ENCODE measurements around the gene ASAP2. TPM values are rescaled to one million over a fixed set of nuclear protein-coding genes. Genes with fewer than 3 reads are reported as not detected.
A peak's percentile ranks its signal among the peaks of the same experiment; 100 is the strongest.

The ASAP2 gene
- total RNA-seq, 1 experiment from 2014 or later = 25.2 TPM

DNA sequence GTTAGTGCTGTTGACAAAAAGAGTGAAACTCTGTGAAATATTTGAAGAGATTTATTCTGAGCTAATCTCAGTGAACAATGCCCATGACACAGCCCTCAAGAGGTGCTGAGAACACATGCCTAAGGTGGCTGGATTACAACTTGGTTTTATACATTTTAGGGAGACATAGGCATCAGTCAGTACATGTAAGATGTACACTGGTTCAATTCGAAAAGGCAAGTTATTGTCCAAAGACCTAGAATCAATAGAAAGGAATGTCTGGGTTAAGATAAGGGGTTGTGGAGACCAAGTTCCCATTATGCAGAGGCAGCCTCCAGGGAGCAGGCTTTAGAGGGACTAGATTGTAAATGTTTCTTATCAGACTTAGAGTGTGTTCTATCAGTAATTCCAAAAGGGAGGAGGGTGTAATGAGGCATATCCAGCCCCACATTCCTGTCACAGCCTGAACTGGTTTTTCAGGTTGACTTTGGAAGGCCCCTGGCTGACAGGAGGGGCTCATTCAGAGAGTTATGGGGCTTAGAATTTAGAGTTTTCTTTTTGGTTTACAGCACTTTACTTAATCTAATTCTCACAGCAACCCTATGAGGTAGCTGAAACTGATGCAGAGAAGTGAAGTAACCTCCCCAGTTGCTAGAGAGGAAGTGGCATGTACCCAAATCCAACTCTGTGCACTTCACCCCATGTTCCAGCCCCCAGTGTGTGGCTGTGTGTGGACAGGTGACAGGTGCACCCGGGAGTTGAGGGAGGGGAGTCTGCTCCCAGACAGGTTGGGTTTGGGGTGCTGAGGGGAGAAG lies 28.3 kb upstream of the ASAP2 start:
- H3K4me1 ChIP-seq (ENCODE audit: insufficient read depth, low read length) = peaks cover 52% of the 10 kb centered on the region
- CTCF ChIA-PET = no interaction called here
- TF ChIP-seq EZH2phosphoT487 (IDR thresholded peaks at IDR 0.05; ENCODE audit: borderline replicate concordance, low read length) (no peak), EZH2 (IDR thresholded peaks at IDR 0.05; ENCODE audit: low read length, unreplicated experiment) (no peak)
- TF ChIP-seq, protein P1, sequence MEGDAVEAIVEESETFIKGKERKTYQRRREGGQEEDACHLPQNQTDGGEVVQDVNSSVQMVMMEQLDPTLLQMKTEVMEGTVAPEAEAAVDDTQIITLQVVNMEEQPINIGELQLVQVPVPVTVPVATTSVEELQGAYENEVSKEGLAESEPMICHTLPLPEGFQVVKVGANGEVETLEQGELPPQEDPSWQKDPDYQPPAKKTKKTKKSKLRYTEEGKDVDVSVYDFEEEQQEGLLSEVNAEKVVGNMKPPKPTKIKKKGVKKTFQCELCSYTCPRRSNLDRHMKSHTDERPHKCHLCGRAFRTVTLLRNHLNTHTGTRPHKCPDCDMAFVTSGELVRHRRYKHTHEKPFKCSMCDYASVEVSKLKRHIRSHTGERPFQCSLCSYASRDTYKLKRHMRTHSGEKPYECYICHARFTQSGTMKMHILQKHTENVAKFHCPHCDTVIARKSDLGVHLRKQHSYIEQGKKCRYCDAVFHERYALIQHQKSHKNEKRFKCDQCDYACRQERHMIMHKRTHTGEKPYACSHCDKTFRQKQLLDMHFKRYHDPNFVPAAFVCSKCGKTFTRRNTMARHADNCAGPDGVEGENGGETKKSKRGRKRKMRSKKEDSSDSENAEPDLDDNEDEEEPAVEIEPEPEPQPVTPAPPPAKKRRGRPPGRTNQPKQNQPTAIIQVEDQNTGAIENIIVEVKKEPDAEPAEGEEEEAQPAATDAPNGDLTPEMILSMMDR (conservative IDR thresholded peaks at IDR 0.05; ENCODE audit: low read depth, low read length) = no peak
- H4K20me1 ChIP-seq (ENCODE audit: low read length) = no peaks in the 10 kb centered on the region
- no peaks in the 10 kb centered on the region for H3K9me2 ChIP-seq (replicated peaks; ENCODE audit: low read length)
- peak overlapping the region; percentile 97 for H3K27ac ChIP-seq (ENCODE audit: low read length)
- H3K27me3 ChIP-seq (ENCODE audit: low read length) = no peaks in the 10 kb centered on the region
- H3K79me2 ChIP-seq (ENCODE audit: low read length) = no peaks in the 10 kb centered on the region
- intact Hi-C loops (cut with micrococcal nuclease) = no loop called here
- no peaks in the 10 kb centered on the region for H3K9me3 ChIP-seq (ENCODE audit: low read length)
- POLR2A ChIA-PET (ENCODE audit: unreplicated experiment) = interaction anchor here (1.2 kb wide), 1 partner anchor 30 kb away, joined by 7 read pairs; no protein-coding TSS in a partner anchor
- peaks cover 10% of the 10 kb centered on the region for H3F3A ChIP-seq (ENCODE audit: low read length, unreplicated experiment)
- no peak overlapping the region for H2AFZ ChIP-seq (ENCODE audit: low read length)
- peak; percentile 86 for DNase-seq
- H3K4me3 ChIP-seq (ENCODE audit: low read length) = peak overlapping the region; percentile 55; the same call in 1 of the 2 replicates
- H3K4me2 ChIP-seq (ENCODE audit: low read length) = peak overlapping the region; percentile 72
- H3K36me3 ChIP-seq (ENCODE audit: low read depth, low read length) = no peaks in the 10 kb centered on the region
- no TSS peak for BruUV-seq (replicated peaks)
- 0 out of 2 replicates have a peak, but pooled peaks have one; percentile 1 for ATAC-seq
- H3K9ac ChIP-seq (ENCODE audit: low read length) = peak overlapping the region; percentile 91

DNA sequence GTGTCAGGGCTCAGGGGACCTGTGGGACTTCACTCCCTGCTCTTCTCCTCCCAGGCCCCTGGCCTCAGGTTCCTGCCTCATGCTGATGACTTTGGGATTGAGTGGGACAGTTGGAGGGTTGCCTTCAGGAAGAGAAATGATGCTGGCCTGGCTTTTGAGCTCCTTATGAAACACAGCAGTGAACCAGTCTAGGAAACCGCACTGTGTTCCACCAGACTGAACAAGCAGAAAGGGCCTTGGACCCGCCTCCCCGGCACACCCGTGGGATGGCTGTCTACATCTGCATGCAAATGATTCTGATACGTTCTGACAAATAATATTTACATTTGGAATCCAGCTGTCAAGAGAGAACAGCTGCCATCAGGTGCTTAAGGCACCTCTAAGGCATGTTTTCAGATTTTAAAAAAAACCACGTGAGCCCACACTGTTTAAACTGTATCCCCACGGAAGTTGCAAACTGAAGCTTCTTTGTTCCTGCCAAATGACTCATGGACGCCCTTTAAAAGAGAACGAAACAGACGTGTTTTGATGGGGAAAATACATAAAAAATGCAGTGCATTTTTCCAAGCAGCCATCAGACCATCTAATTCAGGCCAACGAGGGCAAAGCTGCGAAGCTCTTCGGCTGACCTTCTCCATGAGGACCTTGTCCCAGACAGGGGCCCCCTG lies 27.6 kb upstream of the ASAP2 start:
- peak overlapping the region; percentile 91 for H3K9ac ChIP-seq (ENCODE audit: low read length)
- CTCF ChIA-PET = interaction anchor here (1.0 to 1.1 kb wide), 2 partner anchors 29 to 36 kb away, joined by 3 read pairs; no protein-coding TSS in a partner anchor
- H3K27ac ChIP-seq (ENCODE audit: low read length) = peak overlapping the region; percentile 97
- peak overlapping the region; percentile 55 for H3K4me3 ChIP-seq (ENCODE audit: low read length)
- peak overlapping the region; percentile 72 for H3K4me2 ChIP-seq (ENCODE audit: low read length)
- H3K27me3 ChIP-seq (ENCODE audit: low read length) = no peaks in the 10 kb centered on the region
- H3K9me3 ChIP-seq (ENCODE audit: low read length) = no peaks in the 10 kb centered on the region
- H3K4me1 ChIP-seq (ENCODE audit: insufficient read depth, low read length) = peaks cover 52% of the 10 kb centered on the region
- intact Hi-C loops (cut with micrococcal nuclease) = loop anchor here (1.0 kb wide), 4 partner anchors 30 to 154 kb away; no protein-coding TSS in a partner anchor
- H3F3A ChIP-seq (ENCODE audit: low read length, unreplicated experiment) = peaks cover 10% of the 10 kb centered on the region
- peak overlapping the region; percentile 24 for H2AFZ ChIP-seq (ENCODE audit: low read length)
- ATAC-seq = peak; percentile 64
- H3K79me2 ChIP-seq (ENCODE audit: low read length) = no peaks in the 10 kb centered on the region
- H3K36me3 ChIP-seq (ENCODE audit: low read depth, low read length) = no peaks in the 10 kb centered on the region
- BruUV-seq (replicated peaks) = no TSS peak
- H3K9me2 ChIP-seq (replicated peaks; ENCODE audit: low read length) = no peaks in the 10 kb centered on the region
- POLR2A ChIA-PET (ENCODE audit: unreplicated experiment) = interaction anchor here (0.7 to 1.2 kb wide), 3 partner anchors 9 to 317 kb away, joined by 3 to 7 read pairs (median 3); no protein-coding TSS in a partner anchor
- peak; percentile 92 for DNase-seq
- H4K20me1 ChIP-seq (ENCODE audit: low read length) = no peaks in the 10 kb centered on the region
- TF ChIP-seq, protein P1 (conservative IDR thresholded peaks at IDR 0.05; ENCODE audit: low read depth, low read length) = no peak
- TF ChIP-seq EZH2phosphoT487 (IDR thresholded peaks at IDR 0.05; ENCODE audit: borderline replicate concordance, low read length) = no peak
- no peak for TF ChIP-seq EZH2 (IDR thresholded peaks at IDR 0.05; ENCODE audit: low read length, unreplicated experiment)
